Measurements from ENCODE around the gene NKX1-1. TPM values are rescaled to one million over a fixed set of nuclear protein-coding genes. Genes with fewer than 3 reads are reported as not detected.

NKX1-1 gene
- total and polyA plus RNA-seq, 2 of the 8 experiments (the other 6 are each of a cell fraction or from before 2014, with no cell fraction given): not detected

- Histone ChIP-seq H2BK5ac (ENCODE audit: low read depth, low read length) (no peak overlapping the region), H3K9me3 (ENCODE audit: insufficient read depth in 2 of 2, low read depth in 1 of 2, low read length in 1 of 2) (peaks cover 2 to 7% of the 10 kb centered on the region in 2 experiments), H3K79me1 (ENCODE audit: low read depth, low read length) (no peaks in the 10 kb centered on the region), H3K18ac (ENCODE audit: extremely low read depth, low read length) (no peak overlapping the region), H3K79me2 (ENCODE audit: control insufficient read depth in 1 of 2, insufficient read depth in 2 of 2, low read length in 2 of 2) (no peaks in the 10 kb centered on the region), H2BK20ac (ENCODE audit: low read length) (no peak overlapping the region), H3K9ac (replicated peaks in 1 of 4; ENCODE audit: extremely low read depth in 1 of 4, low read depth in 3 of 4, low read length in 3 of 4) (no peak overlapping the region), H4K91ac (replicated peaks; ENCODE audit: insufficient read length, low read length) (no peak overlapping the region), H2AK5ac (ENCODE audit: low read depth, low read length) (no peak overlapping the region), H3K4me2 (ENCODE audit: insufficient read depth in 1 of 2, low read depth in 2 of 2, low read length in 2 of 2) (peak overlapping the region; percentile 22 to 61), H4K5ac (ENCODE audit: insufficient read length, low read depth, low read length) (no peak overlapping the region), H3K56ac (replicated peaks; ENCODE audit: insufficient read length, low read depth, low read length) (no peak overlapping the region), H3K27me3 (replicated peaks in 1 of 4; ENCODE audit: control insufficient read depth in 3 of 4, extremely low read depth in 1 of 4, insufficient read depth in 3 of 4, low read length in 3 of 4) (peaks cover 81 to 89% (median 87%) of the 10 kb centered on the region in 4 experiments), H3K36me3 (ENCODE audit: control insufficient read depth in 2 of 4, insufficient read depth in 4 of 4, low read length in 3 of 4) (peaks cover 0 to 31% (median 0%) of the 10 kb centered on the region in 4 experiments; a peak in 1 of 8 replicates), H3K27ac (ENCODE audit: low read depth, low read length) (no peak overlapping the region), H4K20me1 (replicated peaks in 1 of 2; ENCODE audit: control insufficient read depth in 1 of 2, insufficient read depth in 2 of 2, low read length in 2 of 2) (peaks cover 4 to 18% of the 10 kb centered on the region in 2 experiments), H3K4me3 (ENCODE audit: extremely low read depth in 1 of 4, insufficient read depth in 2 of 4, low read depth in 3 of 4, low read length in 4 of 4) (peak overlapping the region in 1 of 4 experiments; percentile 37; a peak in 2 of 8 replicates), H2BK120ac (replicated peaks; ENCODE audit: low read depth, low read length) (no peak overlapping the region), H3K23me2 (ENCODE audit: low read depth, low read length) (peaks cover 2% of the 10 kb centered on the region; the same call in 1 of the 2 replicates), H3K23ac (ENCODE audit: insufficient read length) (no peak overlapping the region), H3K4me1 (replicated peaks in 1 of 4; ENCODE audit: control insufficient read depth in 3 of 4, insufficient read depth in 4 of 4, low read length in 3 of 4) (peaks cover 0 to 30% (median 7%) of the 10 kb centered on the region in 4 experiments; a peak in 5 of 7 replicates), H2BK15ac (ENCODE audit: low read length) (no peak overlapping the region), H2AFZ (ENCODE audit: low read length) (no peak overlapping the region), H3K14ac (ENCODE audit: insufficient read length) (no peak overlapping the region), H4K8ac (ENCODE audit: extremely low read depth, insufficient read depth, low read length) (no peak overlapping the region), H2BK12ac (ENCODE audit: low read depth, low read length) (no peak overlapping the region), H3K4ac (replicated peaks; ENCODE audit: insufficient read length, low read depth, low read length) (no peak overlapping the region)
- POLR2A ChIA-PET (ENCODE audit: partially characterized antibody): interaction anchor here (0.6 kb wide), 1 partner anchor 109 kb away, joined by 3 read pairs; no protein-coding TSS in a partner anchor
- FAIRE-seq (no peak), DNase-seq (ENCODE audit: low read depth in 1 of 2, low spot score in 2 of 2) (no peak)
- TF ChIP-seq ATF3 (IDR thresholded peaks at IDR 0.05; ENCODE audit: insufficient read depth, low read depth, low read length) (no peak), RNF2 (IDR thresholded peaks at IDR 0.05; ENCODE audit: borderline replicate concordance, low read depth, low read length, missing control alignments, poor library complexity, severe bottlenecking) (peak; percentile 68), CBX8 (IDR thresholded peaks at IDR 0.05; ENCODE audit: borderline replicate concordance, low read depth, low read length) (peak; percentile 44; the same call in 1 of the 2 replicates)
- 48% methylated on average over 53 of the region's 107 CpGs; no CpG with 5 or more reads in 1 of the 2 experiments for WGBS, 2 experiments (ENCODE audit: extremely low coverage in 1 of 2, insufficient coverage in 1 of 2, insufficient read length in 1 of 2, insufficient replicate concordance in 2 of 2, low coverage in 1 of 2, low lambda C conversion rate in 2 of 2, missing lambda C conversion rate in 1 of 2)
- CTCF ChIA-PET (ENCODE audit: partially characterized antibody): no interaction called here
Observed at GRCh38 chr4:1403591-1404572, 2.4 kb downstream of the NKX1-1 start.

All from H1 (cell line).